Mucosa of stomach (tissue), 1 donor: ENCODE data around the gene INSR.
A peak's percentile ranks its signal among the peaks of the same experiment; 100 is the strongest.
"Not testable (repeated sequence)": the region's sequence is repeated elsewhere in the genome, so short reads cannot be mapped to it uniquely, and the experiment has no call there.

ENCODE experiments used
- H3K27me3 ChIP-seq: one replicate; pipeline ENCODE4 v1.7.0; 2013; ENCODE audit warnings: mild to moderate bottlenecking, low read length; ENCODE audit not compliant: control insufficient read depth, insufficient read depth
- H3K36me3 ChIP-seq: one replicate; pipeline ENCODE4 v1.7.0; 2013; ENCODE audit warnings: low read length; ENCODE audit not compliant: control insufficient read depth, insufficient read depth
- H3K4me1 ChIP-seq: one replicate; pipeline ENCODE4 v1.7.0; 2013; ENCODE audit warnings: mild to moderate bottlenecking, low read length; ENCODE audit not compliant: control insufficient read depth, insufficient read depth
- H3K4me3 ChIP-seq: one replicate; pipeline ENCODE4 v1.7.0; 2013; ENCODE audit warnings: low read length
- H3K9ac ChIP-seq: one replicate; pipeline ENCODE4 v1.7.0; 2013; ENCODE audit warnings: mild to moderate bottlenecking, low read length, moderate library complexity
- H3K9me3 ChIP-seq: one replicate; pipeline ENCODE4 v1.7.0; 2013; ENCODE audit warnings: mild to moderate bottlenecking, low read length, moderate library complexity; ENCODE audit not compliant: control insufficient read depth
- donor health status: Pancreatic carcinoma.

Gene INSR

GRCh38 chr19:7076151-7076550, 218.1 kb downstream of the INSR start:
- no peak overlapping the region for H3K4me3 ChIP-seq
- peaks cover 24% of the 10 kb centered on the region for H3K9me3 ChIP-seq
- no peaks in the 10 kb centered on the region for H3K27me3 ChIP-seq
- H3K36me3 ChIP-seq: peaks cover 48% of the 10 kb centered on the region
- H3K4me1 ChIP-seq: no peaks in the 10 kb centered on the region
- H3K9ac ChIP-seq: no peak overlapping the region

- Histone ChIP-seq H3K9me3 (peaks cover 12% of the 10 kb centered on the region), H3K36me3 (peaks cover 35% of the 10 kb centered on the region), H3K4me1 (no peaks in the 10 kb centered on the region), H3K9ac (no peak overlapping the region), H3K27me3 (no peaks in the 10 kb centered on the region), H3K4me3 (no peak overlapping the region)
Measured at GRCh38 chr19:7074705-7075282, 219.4 kb downstream of the INSR start.

- Histone ChIP-seq H3K4me1 (no peaks in the 10 kb centered on the region), H3K4me3 (no peak overlapping the region), H3K9ac (no peak overlapping the region), H3K27me3 (no peaks in the 10 kb centered on the region), H3K36me3 (peaks cover 26% of the 10 kb centered on the region), H3K9me3 (peaks cover 5% of the 10 kb centered on the region)
Measured at GRCh38 chr19:7072541-7072940, 221.7 kb downstream of the INSR start.

- H3K4me1 ChIP-seq: no peaks in the 10 kb centered on the region
- no peaks in the 10 kb centered on the region for H3K9me3 ChIP-seq
- peak overlapping the region; percentile 76 for H3K4me3 ChIP-seq
- H3K36me3 ChIP-seq: peaks cover 7% of the 10 kb centered on the region
- H3K27me3 ChIP-seq: no peaks in the 10 kb centered on the region
- peak overlapping the region; percentile 81 for H3K9ac ChIP-seq
Measured at GRCh38 chr19:7069904-7070226, 224.3 kb downstream of the INSR start.

DNA sequence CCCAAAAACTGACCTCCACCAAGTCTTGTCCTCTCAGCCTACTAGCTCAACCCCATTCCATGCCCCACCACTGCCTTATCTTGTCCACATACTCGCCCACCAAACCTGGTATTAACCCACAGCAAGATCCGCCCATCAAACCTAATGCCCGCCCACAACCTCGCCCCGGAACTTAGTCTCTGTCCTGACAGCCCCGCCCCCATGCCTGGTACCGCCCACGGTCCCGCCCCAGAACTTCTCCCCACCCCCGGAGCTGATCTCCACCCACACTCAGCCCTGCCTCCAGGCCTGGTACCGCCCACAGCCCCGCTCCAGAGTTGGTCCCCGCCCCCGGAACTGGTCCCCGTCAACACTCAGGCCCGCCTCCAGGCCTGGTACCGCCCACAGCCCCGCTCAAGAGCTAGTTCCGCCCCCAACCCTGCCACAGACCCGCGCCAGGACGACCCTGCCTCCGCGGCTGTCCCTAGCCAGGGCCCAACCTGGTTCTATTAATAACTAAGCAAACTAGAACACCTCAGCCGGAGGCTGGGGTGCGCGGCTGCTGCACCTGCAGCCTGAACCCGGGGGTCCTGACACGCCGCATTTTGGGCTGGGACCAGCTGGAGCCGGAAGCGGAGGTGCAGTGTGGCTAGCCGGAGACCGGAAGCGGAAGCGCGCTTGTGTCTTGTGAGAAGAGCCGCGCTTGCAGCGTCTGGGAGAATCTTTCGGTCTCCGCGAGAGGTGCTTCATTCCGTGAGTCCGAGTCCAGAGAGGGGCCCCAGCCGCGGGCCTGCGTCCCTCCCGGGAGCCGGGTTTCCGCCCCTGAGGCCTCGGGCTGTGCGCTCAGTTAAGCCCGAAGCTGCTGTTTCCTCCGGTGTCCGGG, 224.9 kb downstream of the INSR start, which contains the start of gene ZNF557:
ZNF557 (plus strand) TSS at position 662 of the 862 bp plus-strand sequence. CDS start 5,372 bp downstream, outside the sequence.
- Histone ChIP-seq H3K9ac (peak within 1 kb of the TSS; percentile 81), H3K36me3 (peaks cover 6% of the 10 kb centered on the region), H3K4me3 (peak within 1 kb of the TSS; percentile 76), H3K4me1 (no peaks in the 10 kb centered on the region), H3K9me3 (no peaks in the 10 kb centered on the region), H3K27me3 (no peaks in the 10 kb centered on the region)

DNA sequence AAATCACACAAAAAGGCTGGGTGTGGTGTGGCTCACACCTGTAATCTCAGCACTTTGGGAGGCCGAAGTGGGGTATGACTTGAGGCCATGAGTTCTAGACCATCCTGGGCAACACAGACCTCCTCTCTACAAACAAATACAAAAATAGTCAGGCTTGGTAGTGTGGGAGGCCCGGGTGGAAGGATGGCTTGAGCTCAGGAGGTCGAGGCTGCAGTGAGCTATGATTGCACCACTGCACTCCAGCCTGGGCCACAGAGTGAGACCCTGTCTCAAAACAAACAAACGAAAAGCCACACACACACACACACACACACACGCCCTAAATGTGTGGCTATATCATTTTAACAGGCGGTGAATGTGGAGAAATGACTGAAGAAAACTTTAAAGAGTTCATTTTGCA, 225.6 kb downstream of the INSR start:
- no peaks in the 10 kb centered on the region for H3K4me1 ChIP-seq
- H3K4me3 ChIP-seq: no peak overlapping the region
- peaks cover 3% of the 10 kb centered on the region for H3K36me3 ChIP-seq
- no peaks in the 10 kb centered on the region for H3K27me3 ChIP-seq
- no peaks in the 10 kb centered on the region for H3K9me3 ChIP-seq
- no peak overlapping the region for H3K9ac ChIP-seq

DNA sequence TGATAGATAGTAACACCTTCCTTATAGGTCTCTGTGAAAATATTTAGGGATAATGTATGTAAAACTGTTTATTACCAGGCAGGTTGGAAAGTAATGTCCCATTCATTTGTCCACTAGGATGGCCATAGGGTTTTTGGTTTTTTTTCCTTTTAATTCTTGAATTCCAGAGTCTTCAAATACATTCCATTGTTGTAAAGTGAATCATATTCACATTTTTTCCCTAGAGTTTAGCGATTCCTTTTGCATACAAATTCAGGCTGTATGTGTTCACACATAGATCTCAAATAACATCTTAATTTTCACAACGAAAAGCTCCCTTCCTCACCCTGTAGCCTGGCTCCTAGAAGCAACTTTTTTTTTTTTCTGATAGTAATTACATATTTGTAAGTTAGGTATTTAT, 226.5 kb downstream of the INSR start:
- no peaks in the 10 kb centered on the region for H3K9me3 ChIP-seq
- no peak overlapping the region for H3K9ac ChIP-seq
- H3K4me3 ChIP-seq: no peak overlapping the region
- no peaks in the 10 kb centered on the region for H3K27me3 ChIP-seq
- no peaks in the 10 kb centered on the region for H3K4me1 ChIP-seq
- no peaks in the 10 kb centered on the region for H3K36me3 ChIP-seq

DNA sequence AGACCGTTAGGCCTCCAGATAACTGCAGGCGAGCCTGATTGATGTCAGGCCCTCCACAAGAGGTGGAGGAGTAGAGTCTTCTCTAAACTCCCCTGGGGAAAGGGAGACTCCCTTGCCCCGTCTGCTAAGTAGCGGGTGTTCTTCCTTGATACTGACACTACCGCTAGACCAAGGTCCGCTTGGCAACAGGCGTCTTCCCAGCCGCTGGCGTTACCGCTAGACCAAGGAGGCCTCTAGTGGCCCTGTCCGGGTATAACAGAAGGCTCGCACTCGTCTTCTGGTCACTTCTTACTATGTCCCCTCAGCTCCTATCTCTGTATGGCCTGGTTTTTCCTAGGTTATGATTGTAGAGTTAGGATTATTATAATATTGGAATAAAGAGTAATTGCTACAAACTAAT, 227.1 kb downstream of the INSR start:
- H3K9me3 ChIP-seq, H3K27me3 ChIP-seq, H3K9ac ChIP-seq, H3K4me3 ChIP-seq, H3K4me1 ChIP-seq, H3K36me3 ChIP-seq: not testable (repeated sequence)

- H3K9me3 ChIP-seq: no peaks in the 10 kb centered on the region
- H3K4me3 ChIP-seq: no peak overlapping the region
- no peaks in the 10 kb centered on the region for H3K4me1 ChIP-seq
- no peaks in the 10 kb centered on the region for H3K36me3 ChIP-seq
- no peak overlapping the region for H3K9ac ChIP-seq
- no peaks in the 10 kb centered on the region for H3K27me3 ChIP-seq
Measured at GRCh38 chr19:7063764-7064418, 230.3 kb downstream of the INSR start.

DNA sequence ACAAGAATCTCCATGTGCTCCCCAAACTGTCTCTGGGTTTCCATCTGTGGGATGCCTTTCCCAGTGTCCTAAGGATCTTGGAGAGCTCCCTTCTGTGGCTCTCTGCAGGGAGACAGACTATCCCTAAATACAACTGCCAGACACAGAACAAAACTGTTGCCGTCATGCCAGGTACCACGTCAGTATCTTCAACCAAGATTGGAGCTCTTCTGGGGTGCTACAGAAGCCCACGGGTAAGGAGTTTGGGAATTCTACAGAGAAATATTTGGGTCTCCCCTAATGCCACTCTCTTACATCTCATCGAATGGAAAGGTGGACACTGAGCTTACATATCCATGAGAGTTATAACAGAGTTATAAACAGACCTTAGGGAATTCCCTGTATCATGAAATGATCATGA, 230.9 kb downstream of the INSR start:
- Histone ChIP-seq H3K9me3 (no peaks in the 10 kb centered on the region), H3K4me3 (no peak overlapping the region), H3K9ac (no peak overlapping the region), H3K27me3 (no peaks in the 10 kb centered on the region), H3K4me1 (no peaks in the 10 kb centered on the region), H3K36me3 (no peaks in the 10 kb centered on the region)
